ENCODE results near the gene POM121L2.

Gene POM121L2

GRCh38 chr6:27312146-27312949 is at the start of gene POM121L2:
Gene POM121L2 (minus strand): TSS chr6:27312273. CDS start chr6:27312170, 103 bp downstream.
- DNase-seq (ENCODE audit: low spot score), result peak; percentile 84

- DNase-seq (ENCODE audit: low spot score), result no peak
These were observed 47.2 kb upstream of the POM121L2 start for GRCh38 chr6:27359231-27359630.

DNA sequence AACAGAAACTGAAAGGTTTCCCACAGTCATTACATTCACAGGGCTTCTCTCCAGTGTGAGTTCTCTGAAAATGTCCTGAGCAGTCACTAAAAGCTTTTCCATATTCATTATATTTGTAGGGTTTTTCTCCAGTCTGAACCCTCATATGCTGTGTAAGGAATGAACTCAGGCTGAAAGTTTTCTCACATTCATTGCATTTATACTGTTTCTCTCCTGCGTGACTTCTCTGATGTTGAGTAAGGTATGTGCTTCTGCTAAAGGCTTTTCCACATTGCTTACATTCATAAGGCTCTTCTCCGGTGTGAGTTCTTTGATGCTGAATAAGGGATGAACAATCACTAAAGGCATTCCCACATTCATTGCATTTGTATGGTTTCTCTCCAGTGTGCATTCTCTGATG is 46.7 kb upstream of the POM121L2 start:
- DNase-seq (ENCODE audit: low spot score), result no peak

- no peak for DNase-seq (ENCODE audit: low spot score)
These were observed 40.8 kb upstream of the POM121L2 start for GRCh38 chr6:27352850-27353249.

DNA sequence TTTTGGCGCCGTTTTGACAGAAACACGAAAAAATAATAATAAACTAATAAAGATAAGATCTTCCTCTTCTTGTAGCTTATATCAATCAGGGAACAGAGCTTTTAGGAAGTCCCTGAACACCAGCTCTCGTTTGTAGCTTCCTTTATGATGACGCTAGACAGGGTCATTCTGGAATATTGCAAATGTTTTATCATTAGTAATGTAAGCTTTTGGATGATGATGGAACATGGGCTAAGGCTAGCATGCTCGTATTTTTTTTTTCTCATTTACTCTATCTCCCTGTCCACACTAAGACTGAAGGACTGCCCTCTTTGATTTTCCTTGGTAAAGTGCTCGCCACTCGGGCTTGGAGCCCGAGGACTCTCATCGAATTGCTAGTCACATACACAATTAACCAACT is 22.1 kb upstream of the POM121L2 start:
- no peak for DNase-seq (ENCODE audit: low spot score)

GRCh38 chr6:27333642-27334040 is 21.6 kb upstream of the POM121L2 start:
- DNase-seq (ENCODE audit: low spot score), result no peak

DNA sequence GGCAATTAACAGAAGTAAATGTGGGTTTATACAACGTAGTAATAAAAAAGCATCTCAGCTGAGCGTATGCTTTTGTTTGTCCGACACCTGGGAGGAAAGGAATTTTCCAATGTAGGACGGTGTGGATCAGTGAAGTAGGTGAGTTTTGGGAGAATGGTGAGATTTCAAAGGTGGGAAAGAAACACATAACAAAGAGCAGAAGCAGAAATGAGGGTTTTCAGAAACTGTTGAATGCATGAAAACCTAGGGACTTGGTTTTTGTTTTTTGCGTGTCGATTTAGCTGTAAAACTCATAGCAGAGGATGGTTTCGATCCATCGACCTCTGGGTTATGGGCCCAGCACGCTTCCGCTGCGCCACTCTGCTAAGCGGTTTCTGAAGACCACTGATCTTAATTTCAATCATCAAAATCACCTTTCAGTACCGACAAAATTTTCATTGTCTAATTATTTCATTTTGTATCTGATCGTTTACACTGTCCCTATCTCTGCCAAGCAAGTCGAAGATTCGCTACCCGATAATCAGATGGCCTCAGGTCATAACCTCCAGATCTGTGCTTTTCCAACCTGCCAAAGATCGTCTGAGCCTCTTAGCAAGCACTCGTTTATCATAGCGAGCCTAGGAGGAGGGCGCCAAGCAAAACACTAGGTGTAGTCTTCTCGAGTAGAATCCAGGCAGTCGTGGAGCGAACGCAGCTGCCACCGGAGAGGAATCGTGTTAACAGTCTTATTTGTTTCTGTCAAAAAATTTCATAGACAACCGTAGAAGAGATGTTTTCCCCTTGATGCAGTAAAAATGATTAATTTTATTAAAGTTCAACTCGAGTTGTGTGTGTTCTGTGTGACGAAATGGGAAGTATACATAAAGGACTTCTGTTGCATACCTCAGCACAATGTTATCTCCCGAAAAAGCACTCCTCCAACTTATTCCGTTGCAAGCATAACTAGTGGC is 20.9 kb upstream of the POM121L2 start:
- DNase-seq (ENCODE audit: low spot score), result peak; percentile 86

DNA sequence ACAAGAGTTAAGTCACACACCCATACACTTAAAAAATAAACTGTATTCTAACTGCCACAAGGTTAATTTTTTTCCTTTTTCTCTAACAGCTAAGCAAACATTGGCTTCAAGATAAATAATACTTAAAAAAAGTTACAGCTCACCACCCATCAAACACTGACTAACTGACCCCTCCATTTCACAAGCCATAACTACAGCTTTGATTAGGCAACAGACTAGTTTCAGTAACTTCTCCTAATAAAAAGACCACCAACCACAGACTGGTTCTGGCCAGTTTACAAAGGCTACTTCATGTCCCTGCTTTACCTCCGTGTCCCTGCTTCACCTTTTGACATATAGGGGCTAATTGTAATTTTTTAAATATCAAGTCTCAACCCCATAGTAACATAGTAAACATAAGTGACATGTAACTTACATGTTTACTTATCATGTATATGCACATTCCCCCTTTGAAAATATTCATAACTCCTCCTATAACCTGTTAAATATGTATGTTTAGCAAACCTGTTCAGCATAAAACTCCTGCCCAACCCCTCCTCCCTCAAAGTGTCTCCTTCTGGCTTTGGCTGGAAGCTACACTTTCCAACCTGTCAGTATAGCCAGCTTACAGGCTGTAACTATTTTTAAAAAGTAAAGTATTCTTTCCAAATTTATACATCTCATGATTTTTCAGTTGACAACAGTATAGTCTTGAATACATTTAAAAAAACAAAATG is 15.1 kb upstream of the POM121L2 start:
- DNase-seq (ENCODE audit: low spot score), result no peak

GRCh38 chr6:27321901-27322300 is 9.8 kb upstream of the POM121L2 start:
- DNase-seq (ENCODE audit: low spot score), result no peak

DNA sequence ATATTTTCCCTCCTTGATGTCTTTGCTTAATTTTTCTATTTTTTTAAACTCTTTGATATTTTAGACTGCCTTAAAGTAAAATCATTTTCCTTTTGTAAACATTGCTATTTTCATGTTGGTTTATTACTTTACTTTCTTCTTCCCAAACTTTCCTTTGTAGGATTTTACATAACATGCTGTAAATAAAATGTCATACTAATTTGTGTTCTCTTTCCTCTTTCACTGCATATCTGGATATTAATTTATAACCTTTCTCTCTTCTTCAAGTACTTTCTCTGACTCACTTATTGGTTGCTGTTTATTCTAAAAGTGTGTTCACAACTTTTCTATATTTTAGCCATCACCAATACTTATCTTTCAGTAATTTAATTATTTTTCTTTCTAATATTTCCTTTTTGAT is 9.3 kb upstream of the POM121L2 start:
- DNase-seq (ENCODE audit: low spot score), result no peak

- no peak for DNase-seq (ENCODE audit: low spot score)
These were observed 6.9 kb upstream of the POM121L2 start for GRCh38 chr6:27318973-27319372.

- no peak for DNase-seq (ENCODE audit: low spot score)
These were observed 2.0 kb upstream of the POM121L2 start for GRCh38 chr6:27314046-27314445.

GRCh38 chr6:27312950-27313271 is 838 bp upstream of the POM121L2 start:
- no peak for DNase-seq (ENCODE audit: low spot score)

GRCh38 chr6:27311806-27312145 is 297 bp downstream of the POM121L2 start:
- no peak for DNase-seq (ENCODE audit: low spot score)

DNA sequence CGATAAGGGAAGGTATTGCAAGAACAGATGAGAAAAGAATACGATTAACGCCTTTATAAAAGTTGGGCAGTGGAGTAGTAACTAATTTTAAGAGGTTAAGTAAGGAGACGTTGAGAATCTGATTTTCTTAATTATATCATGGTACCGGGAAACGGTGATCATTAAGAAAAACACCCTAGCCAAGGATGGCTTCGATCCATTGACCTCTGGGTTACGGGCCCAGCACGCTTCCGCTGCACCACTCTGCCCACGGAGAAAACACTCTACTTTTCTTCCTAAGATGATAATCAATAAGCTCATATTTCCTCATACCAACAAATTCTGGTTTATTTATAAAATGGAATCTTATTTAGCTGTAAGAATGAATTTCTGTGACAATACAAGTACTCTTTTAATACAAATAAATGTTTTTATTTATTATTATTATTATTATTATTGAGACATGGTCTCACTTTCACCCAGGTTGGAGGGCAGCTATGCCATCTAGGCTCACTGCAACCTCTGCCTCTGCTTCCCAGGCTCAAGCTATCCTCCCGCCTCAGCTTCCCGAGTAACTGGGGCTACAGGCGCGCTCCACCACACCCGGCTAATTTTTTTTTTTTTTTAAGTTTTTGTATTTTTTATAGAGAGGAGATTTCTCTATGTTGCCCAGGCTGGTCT is 8.3 kb downstream of the POM121L2 start:
- no peak for DNase-seq (ENCODE audit: low spot score)

GRCh38 chr6:27297857-27298730 is 14.0 kb downstream of the POM121L2 start:
- no peak for DNase-seq (ENCODE audit: low spot score)

DNA sequence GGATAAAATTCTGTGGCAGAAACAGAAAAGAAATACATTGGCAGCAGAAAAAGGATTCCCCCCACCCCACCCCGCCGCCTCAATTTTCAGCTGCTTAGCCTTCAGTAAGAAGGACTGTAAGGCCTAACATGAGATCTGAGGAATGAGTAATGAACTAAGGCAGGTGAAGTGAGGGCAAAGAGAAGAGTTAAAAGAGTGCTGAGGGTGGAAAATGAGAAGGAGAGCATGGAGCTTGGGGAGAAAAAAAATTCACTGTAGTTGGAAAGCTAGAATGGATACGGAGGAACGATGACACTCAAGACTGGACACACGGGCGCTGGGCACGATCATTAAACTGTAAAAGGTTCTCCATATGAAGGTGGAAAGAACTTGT is 14.6 kb downstream of the POM121L2 start:
- DNase-seq (ENCODE audit: low spot score), result no peak

- DNase-seq (ENCODE audit: low spot score), result no peak
These were observed 15.8 kb downstream of the POM121L2 start for GRCh38 chr6:27296106-27296783.

DNA sequence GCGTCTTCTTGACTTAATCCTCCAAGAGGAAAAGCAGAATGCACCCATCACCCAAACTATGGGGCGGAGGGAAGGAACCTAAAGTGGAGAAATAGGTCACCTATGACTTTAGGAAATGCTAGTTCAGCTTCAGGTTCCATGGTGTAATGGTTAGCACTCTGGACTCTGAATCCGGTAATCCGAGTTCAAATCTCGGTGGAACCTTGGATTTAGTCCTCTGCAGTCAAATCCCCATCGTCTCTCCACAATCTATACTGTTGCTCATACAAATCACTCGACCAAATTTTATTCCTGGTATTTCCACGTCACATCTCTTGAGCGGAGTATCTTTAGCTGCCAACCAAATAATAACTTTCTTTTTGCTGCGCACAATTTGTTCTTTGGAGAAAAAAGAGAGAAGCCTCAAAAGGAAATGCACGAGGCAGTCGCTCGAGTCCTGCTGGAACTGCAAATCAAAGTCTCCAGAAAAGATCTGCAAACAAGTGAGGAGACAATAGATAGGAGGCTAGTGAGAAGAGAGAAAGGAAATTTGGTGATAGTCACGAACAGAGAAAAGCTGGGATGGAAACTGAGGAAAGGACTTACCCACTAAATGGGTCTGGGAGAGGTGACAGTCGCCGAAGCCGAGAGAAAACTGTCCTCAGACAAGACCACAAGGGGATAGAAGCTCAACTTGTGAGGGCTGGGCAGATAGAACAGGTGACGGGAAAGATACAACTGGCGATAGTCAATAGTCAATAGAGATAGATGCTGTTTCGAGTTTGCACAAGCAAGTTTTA is 16.6 kb downstream of the POM121L2 start:
- peak; percentile 90 for DNase-seq (ENCODE audit: low spot score)

DNA sequence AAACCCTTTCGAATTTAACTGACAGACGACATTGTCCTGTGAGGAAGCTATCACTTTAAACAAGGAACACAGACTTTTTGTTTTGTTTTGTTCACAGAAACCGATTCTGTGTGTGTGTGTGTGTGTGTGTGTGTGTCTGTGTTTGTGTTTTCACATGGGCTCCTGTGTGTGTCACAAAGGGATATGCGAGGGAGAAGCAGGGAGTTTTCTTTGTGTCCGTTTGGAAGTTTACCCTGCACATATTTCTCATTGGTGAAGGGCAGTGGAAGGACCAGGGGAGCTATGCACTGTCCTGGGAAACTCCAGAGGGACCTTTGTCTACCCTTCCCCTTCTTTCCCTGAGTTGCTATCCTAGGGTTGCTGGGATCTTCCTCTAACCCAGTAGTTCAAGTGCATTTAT is 17.7 kb downstream of the POM121L2 start:
- DNase-seq (ENCODE audit: low spot score), result no peak
